GM12878 (cell line): ENCODE data around the gene USB1. TPM values are rescaled to one million over a fixed set of nuclear protein-coding genes. Genes with fewer than 3 reads are reported as not detected.

ENCODE experiments used
- ATAC-seq: fragments of 200-7000 bp; cut with Tn5 transposase; 3 replicates; pipeline ENCODE4 v1.9.1; 2020; ENCODE audit warnings: mild to moderate bottlenecking, moderate library complexity
- BruUV-seq: library from RNA; stranded (reverse); fragments of 400-500 nt; replicated peaks from 2 replicates; lab custom pipeline; 2021; lab: Mats Ljungman, UMichigan
- CTCF ChIA-PET: fragments of 300-600 bp; sonication (Branson Sonifier 250); formaldehyde crosslinking; extraction: SDS; loops from one replicate; lab custom pipeline; 2021; ENCODE audit warnings: inconsistent platforms; lab: Yijun Ruan, JAX
- POLR2A ChIA-PET: fragments of 350-600 bp; formaldehyde crosslinking; extraction: SDS; loops from one replicate; lab custom pipeline; 2021; ENCODE audit warnings: inconsistent platforms; lab: Charles Lee
- RAD21 ChIA-PET: fragments of 300-600 bp; sonication (Branson Sonifier 250); formaldehyde crosslinking; loops from one replicate; lab custom pipeline; 2023; ENCODE audit warnings: antibody characterized with exemption; ENCODE audit not compliant: unreplicated experiment; lab: Charles Lee
- SMC1A ChIA-PET: fragments of 300-600 bp; sonication (Branson Sonifier 250); formaldehyde crosslinking; loops from one replicate; lab custom pipeline; 2023; ENCODE audit not compliant: unreplicated experiment, uncharacterized antibody; lab: Charles Lee
- DNase-seq: peaks from one replicate; pipeline ENCODE4 v3.0.0-alpha.2; 2011; ENCODE audit warnings: low read depth, low spot score
- FAIRE-seq: peaks from 3 replicates; lab custom pipeline; 2011; peaks lifted over from hg19 to GRCh38; lab: Jason Lieb, UNC
- H2AFZ ChIP-seq: 2 replicates; pipeline ENCODE4 v1.6.0; 2011; ENCODE audit warnings: low read depth, low read length, control low read depth; ENCODE audit not compliant: control insufficient read depth
- H3K27ac ChIP-seq: 2 replicates; pipeline ENCODE4 v1.5.1; 2011; ENCODE audit warnings: control low read depth; ENCODE audit not compliant: control insufficient read depth, insufficient read depth
- H3K27me3 ChIP-seq, 2 experiments: replicated peaks in 1 of 2; 2 replicates each; pipeline versions ENCODE4 v1.6.0 to v1.6.1; 2011; ENCODE audit warnings: low read length in 1 of 2; ENCODE audit not compliant: control insufficient read depth in 2 of 2, insufficient read depth in 2 of 2
- H3K36me3 ChIP-seq, 2 experiments: 2 replicates each; pipeline ENCODE4 v1.5.1; 2011; ENCODE audit warnings: low read length in 1 of 2; ENCODE audit not compliant: control insufficient read depth in 2 of 2, insufficient read depth in 2 of 2
- H3K4me1 ChIP-seq: 2 replicates; pipeline ENCODE4 v1.6.1; 2011; ENCODE audit warnings: mild to moderate bottlenecking, low read length, moderate library complexity, mixed read lengths; ENCODE audit not compliant: control insufficient read depth, insufficient read depth
- H3K4me2 ChIP-seq: 2 replicates; pipeline ENCODE4 v1.6.0; 2011; ENCODE audit warnings: control low read depth; ENCODE audit not compliant: control insufficient read depth, insufficient read depth
- H3K4me3 ChIP-seq: fragments of 200-600 bp; sonication (generic); 2 replicates; pipeline ENCODE4 v1.5.1; 2016
- H3K79me2 ChIP-seq: 2 replicates; pipeline ENCODE4 v1.6.0; 2011; ENCODE audit warnings: low read length; ENCODE audit not compliant: control insufficient read depth, insufficient read depth
- H3K9ac ChIP-seq: 2 replicates; pipeline ENCODE4 v1.8.0; 2011; ENCODE audit warnings: low read length, control low read depth, mixed read lengths; ENCODE audit not compliant: control insufficient read depth, insufficient read depth
- H3K9me3 ChIP-seq: replicated peaks from 3 replicates; pipeline ENCODE4 v1.5.1; 2011; ENCODE audit warnings: mild to moderate bottlenecking, low read length; ENCODE audit not compliant: control insufficient read depth, insufficient read depth
- H4K20me1 ChIP-seq: 2 replicates; pipeline ENCODE4 v1.6.0; 2011; ENCODE audit not compliant: control insufficient read depth, insufficient read depth
- ASH2L ChIP-seq: fragments of 300-600, 200-600 bp; sonication (generic); IDR thresholded peaks from 2 replicates; pipeline ENCODE4 v1.6.1; 2017; ENCODE audit warnings: low read depth, mild to moderate bottlenecking, borderline replicate concordance
- BHLHE40 ChIP-seq, 2 experiments: fragments of 450-650 bp in 1 of 2; IDR thresholded peaks; 2 replicates each; pipeline ENCODE4 v1.6.1; 2011 to 2017; ENCODE audit warnings: low read depth in 2 of 2, borderline replicate concordance in 1 of 2, improper control_type of control experiment in 1 of 2, low read length in 1 of 2, mild to moderate bottlenecking in 1 of 2
- BMI1 ChIP-seq: fragments of 450-650 bp; IDR thresholded peaks from 2 replicates; pipeline ENCODE4 v1.6.1; 2016; ENCODE audit warnings: mild to moderate bottlenecking, moderate library complexity, borderline replicate concordance
- CBX5 ChIP-seq: sonication (generic); IDR thresholded peaks from 2 replicates; pipeline ENCODE4 v1.6.1; 2016; ENCODE audit warnings: low read depth, moderate library complexity, mild to moderate bottlenecking, inconsistent platforms
- CREB1 ChIP-seq: IDR thresholded peaks from 2 replicates; pipeline ENCODE4 v1.6.1; 2012; ENCODE audit warnings: low read depth, mild to moderate bottlenecking, inconsistent platforms
- CREM ChIP-seq: IDR thresholded peaks from 2 replicates; pipeline ENCODE4 v1.6.1; 2014; ENCODE audit warnings: antibody characterized with exemption, low read depth
- E4F1 ChIP-seq: fragments of 450-650 bp; IDR thresholded peaks from 2 replicates; pipeline ENCODE4 v1.6.1; 2018; ENCODE audit warnings: borderline replicate concordance, mild to moderate bottlenecking; ENCODE audit not compliant: partially characterized antibody
- KLF5 ChIP-seq: fragments of 450-650 bp; IDR thresholded peaks from 2 replicates; pipeline ENCODE4 v1.6.1; 2014; ENCODE audit warnings: mild to moderate bottlenecking; ENCODE audit not compliant: partially characterized antibody
- SREBF2 ChIP-seq: IDR thresholded peaks from 2 replicates; pipeline ENCODE4 v1.6.1; 2012; ENCODE audit warnings: mild to moderate bottlenecking, low read length
- ZBED1 ChIP-seq: IDR thresholded peaks from 2 replicates; pipeline ENCODE4 v1.6.1; 2016; ENCODE audit warnings: borderline replicate concordance
- WGBS: methylation state at CpG from one replicate; pipeline ENCODE4 v1.1.6; 2016; ENCODE audit warnings: low lambda C conversion rate; ENCODE audit not compliant: insufficient replicate concordance, insufficient coverage; ENCODE audit errors: missing lambda C conversion rate; 5-methylcytosine and 5-hydroxymethylcytosine counted together
- in situ Hi-C: fragments of 300-500 bp; cut with MboI; formaldehyde crosslinking; loops from 9 replicates; pipeline ENCODE4 v1.14.3; 2018; ENCODE audit warnings: mixed read lengths
- intact Hi-C: fragments of 100-400 bp; cut with micrococcal nuclease; formaldehyde crosslinking; loops from one replicate; pipeline ENCODE4 v1.14.2; 2022; ENCODE audit not compliant: unreplicated experiment
- polyA plus RNA-seq, 11 experiments: library from polyadenylated mRNA; depleted of rRNA in 4 of 11; unstranded in 6 of 11; stranded (reverse) in 5 of 11; fragments of >200 nt; fragmentation: Nextera tagmentation in 4 of 11; fragmentation: Illumina TruSeq in 1 of 11; extraction: Ambion mirVana in 4 of 11; extraction: Trizol in 1 of 11; gene quantifications; 1 replicate in 1 of 11; 2 replicates in 10 of 11; pipeline versions ENCODE4 v1.2.1 to v1.2.3, GENCODE V29; 2011 to 2016; ENCODE audit warnings: inconsistent platforms in 2 of 11, missing spikeins in 2 of 11, low read depth in 1 of 11
- total RNA-seq, 4 experiments: library from RNA; depleted of rRNA in 3 of 4; stranded (reverse); fragments of >200 nt in 3 of 4; fragmentation: Illumina TruSeq in 1 of 4; extraction: Trizol in 1 of 4; gene quantifications; 2 replicates each; pipeline versions ENCODE4 v1.2.1 to v1.2.3, GENCODE V29; 2013 to 2021
- TF ChIP-seq, protein P1 (sequence below): fragments of 150-350 bp; IDR thresholded peaks from 2 replicates; pipeline ENCODE4 v1.6.1; 2016; ENCODE audit warnings: low read depth, low read length
- TF ChIP-seq, protein P2 (sequence below): IDR thresholded peaks from 2 replicates; pipeline ENCODE4 v1.6.1; 2012; ENCODE audit warnings: low read depth, low read length, improper control_type of control experiment
- TF ChIP-seq, protein P3 (sequence below): IDR thresholded peaks from 2 replicates; pipeline ENCODE4 v1.6.1; 2012; ENCODE audit warnings: low read depth, low read length, improper control_type of control experiment

Gene USB1
- total and polyA plus RNA-seq, 10 of the 15 experiments (the other 5 are each of a cell fraction or from before 2014, with no cell fraction given), result 7.9 to 72.2 (median 41.6) TPM

DNA sequence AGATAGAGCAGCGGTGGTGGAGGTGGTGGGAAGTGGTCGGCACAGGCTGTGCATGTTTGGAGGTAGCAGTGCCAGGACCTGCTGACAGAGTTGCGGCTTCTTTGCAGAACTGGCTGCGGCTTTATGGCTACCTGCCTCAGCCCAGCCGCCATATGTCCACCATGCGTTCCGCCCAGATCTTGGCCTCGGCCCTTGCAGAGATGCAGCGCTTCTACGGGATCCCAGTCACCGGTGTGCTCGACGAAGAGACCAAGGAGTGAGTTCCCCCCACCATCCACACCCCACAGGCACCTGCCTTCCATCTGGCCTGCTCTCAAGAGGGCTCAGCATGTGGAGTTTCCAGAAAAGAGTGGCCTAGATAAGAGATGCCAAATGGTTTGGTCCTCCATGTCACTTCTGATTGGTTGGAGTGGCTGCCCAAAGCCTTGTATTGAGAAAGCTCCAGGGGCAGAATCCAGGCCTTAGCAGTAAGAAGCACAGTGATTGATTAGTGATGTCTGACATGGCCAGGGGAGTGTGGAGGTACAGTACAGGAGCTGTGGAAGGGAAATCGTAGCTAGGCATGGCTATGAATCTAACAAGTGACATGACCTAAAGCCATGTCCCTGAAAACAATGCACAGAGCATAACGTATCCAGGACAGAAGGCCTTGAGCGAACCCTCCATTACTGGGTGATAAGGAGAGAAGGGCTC lies 36.3 kb downstream of the USB1 start:
- BruUV-seq, result no TSS peak
- Histone ChIP-seq H3K27me3 (no peaks in the 10 kb centered on the region; a peak in 1 of 4 replicates), H3K9ac (no peak overlapping the region), H3K4me2 (no peak overlapping the region), H4K20me1 (no peaks in the 10 kb centered on the region), H2AFZ (no peak overlapping the region), H3K4me1 (no peaks in the 10 kb centered on the region), H3K36me3 (no peaks in the 10 kb centered on the region), H3K9me3 (no peaks in the 10 kb centered on the region), H3K27ac (no peak overlapping the region), H3K4me3 (no peak overlapping the region), H3K79me2 (no peaks in the 10 kb centered on the region)
- no peak for DNase-seq
- intact Hi-C loops (no loop called here), in situ Hi-C loops (no loop called here)
- ChIA-PET SMC1A (interaction anchor here (0.6 kb wide), 1 partner anchor 56 kb away, joined by 3 read pairs; no protein-coding TSS in a partner anchor), CTCF (no interaction called here), POLR2A (no interaction called here), RAD21 (interaction anchor here (1.3 kb wide), 1 partner anchor 65 kb away, joined by 3 read pairs; no protein-coding TSS in a partner anchor)
- FAIRE-seq, result no peak
- ATAC-seq, result no peak
- WGBS, result 67% methylated on average over 16 of the region's 16 CpGs
- TF ChIP-seq, protein P1, sequence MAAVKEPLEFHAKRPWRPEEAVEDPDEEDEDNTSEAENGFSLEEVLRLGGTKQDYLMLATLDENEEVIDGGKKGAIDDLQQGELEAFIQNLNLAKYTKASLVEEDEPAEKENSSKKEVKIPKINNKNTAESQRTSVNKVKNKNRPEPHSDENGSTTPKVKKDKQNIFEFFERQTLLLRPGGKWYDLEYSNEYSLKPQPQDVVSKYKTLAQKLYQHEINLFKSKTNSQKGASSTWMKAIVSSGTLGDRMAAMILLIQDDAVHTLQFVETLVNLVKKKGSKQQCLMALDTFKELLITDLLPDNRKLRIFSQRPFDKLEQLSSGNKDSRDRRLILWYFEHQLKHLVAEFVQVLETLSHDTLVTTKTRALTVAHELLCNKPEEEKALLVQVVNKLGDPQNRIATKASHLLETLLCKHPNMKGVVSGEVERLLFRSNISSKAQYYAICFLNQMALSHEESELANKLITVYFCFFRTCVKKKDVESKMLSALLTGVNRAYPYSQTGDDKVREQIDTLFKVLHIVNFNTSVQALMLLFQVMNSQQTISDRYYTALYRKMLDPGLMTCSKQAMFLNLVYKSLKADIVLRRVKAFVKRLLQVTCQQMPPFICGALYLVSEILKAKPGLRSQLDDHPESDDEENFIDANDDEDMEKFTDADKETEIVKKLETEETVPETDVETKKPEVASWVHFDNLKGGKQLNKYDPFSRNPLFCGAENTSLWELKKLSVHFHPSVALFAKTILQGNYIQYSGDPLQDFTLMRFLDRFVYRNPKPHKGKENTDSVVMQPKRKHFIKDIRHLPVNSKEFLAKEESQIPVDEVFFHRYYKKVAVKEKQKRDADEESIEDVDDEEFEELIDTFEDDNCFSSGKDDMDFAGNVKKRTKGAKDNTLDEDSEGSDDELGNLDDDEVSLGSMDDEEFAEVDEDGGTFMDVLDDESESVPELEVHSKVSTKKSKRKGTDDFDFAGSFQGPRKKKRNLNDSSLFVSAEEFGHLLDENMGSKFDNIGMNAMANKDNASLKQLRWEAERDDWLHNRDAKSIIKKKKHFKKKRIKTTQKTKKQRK, result no peak
- no peak for TF ChIP-seq CBX5
- TF ChIP-seq BMI1, result no peak
- TF ChIP-seq ASH2L, result no peak
- TF ChIP-seq E4F1, result no peak
- TF ChIP-seq, protein P2, sequence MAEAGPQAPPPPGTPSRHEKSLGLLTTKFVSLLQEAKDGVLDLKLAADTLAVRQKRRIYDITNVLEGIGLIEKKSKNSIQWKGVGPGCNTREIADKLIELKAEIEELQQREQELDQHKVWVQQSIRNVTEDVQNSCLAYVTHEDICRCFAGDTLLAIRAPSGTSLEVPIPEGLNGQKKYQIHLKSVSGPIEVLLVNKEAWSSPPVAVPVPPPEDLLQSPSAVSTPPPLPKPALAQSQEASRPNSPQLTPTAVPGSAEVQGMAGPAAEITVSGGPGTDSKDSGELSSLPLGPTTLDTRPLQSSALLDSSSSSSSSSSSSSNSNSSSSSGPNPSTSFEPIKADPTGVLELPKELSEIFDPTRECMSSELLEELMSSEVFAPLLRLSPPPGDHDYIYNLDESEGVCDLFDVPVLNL, result no peak
- no peak for TF ChIP-seq SREBF2
- TF ChIP-seq ZBED1, result no peak
- TF ChIP-seq CREB1, result no peak
- TF ChIP-seq CREM, result no peak
- TF ChIP-seq KLF5, result no peak
- TF ChIP-seq BHLHE40 (IDR thresholded peaks at IDR 0.05; ENCODE audit: borderline replicate concordance in 1 of 2, low read depth in 2 of 2, low read length in 1 of 2), result no peak
- TF ChIP-seq, protein P3, sequence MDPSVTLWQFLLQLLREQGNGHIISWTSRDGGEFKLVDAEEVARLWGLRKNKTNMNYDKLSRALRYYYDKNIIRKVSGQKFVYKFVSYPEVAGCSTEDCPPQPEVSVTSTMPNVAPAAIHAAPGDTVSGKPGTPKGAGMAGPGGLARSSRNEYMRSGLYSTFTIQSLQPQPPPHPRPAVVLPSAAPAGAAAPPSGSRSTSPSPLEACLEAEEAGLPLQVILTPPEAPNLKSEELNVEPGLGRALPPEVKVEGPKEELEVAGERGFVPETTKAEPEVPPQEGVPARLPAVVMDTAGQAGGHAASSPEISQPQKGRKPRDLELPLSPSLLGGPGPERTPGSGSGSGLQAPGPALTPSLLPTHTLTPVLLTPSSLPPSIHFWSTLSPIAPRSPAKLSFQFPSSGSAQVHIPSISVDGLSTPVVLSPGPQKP, result no peak
